ENCODE data around the gene STT3A. TPM values are rescaled to one million over a fixed set of nuclear protein-coding genes. Genes with fewer than 3 reads are reported as not detected.

STT3A gene
- 187 and 208 TPM in 2 replicates for total RNA-seq

- TF ChIP-seq CTCF (IDR thresholded peaks at IDR 0.05; ENCODE audit: insufficient read depth, low read length, poor library complexity, severe bottlenecking), result no peak
- DNase-seq (ENCODE audit: low read depth), result peak; percentile 99
- Histone ChIP-seq H3K36me3 (ENCODE audit: control insufficient read depth, insufficient read depth, low read length) (no peaks in the 10 kb centered on the region), H3K4me3 (ENCODE audit: low read depth, low read length) (peak within 1 kb of the TSS; percentile 65), H3K27me3 (ENCODE audit: control insufficient read depth, insufficient read depth, low read length) (no peaks in the 10 kb centered on the region)
Measured at GRCh38 chr11:125592305-125593113, at the start of gene STT3A. Gene STT3A, plus strand, starts transcription at chr11:125592852. Its CDS starts 3,064 bp downstream, at chr11:125595916.

GRCh38 chr11:125550780-125551179 lies 41.9 kb upstream of the STT3A start:
- TF ChIP-seq CTCF (IDR thresholded peaks at IDR 0.05; ENCODE audit: insufficient read depth, low read length, poor library complexity, severe bottlenecking), result no peak
- Histone ChIP-seq H3K36me3 (ENCODE audit: control insufficient read depth, insufficient read depth, low read length) (no peaks in the 10 kb centered on the region), H3K27me3 (ENCODE audit: control insufficient read depth, insufficient read depth, low read length) (no peaks in the 10 kb centered on the region), H3K4me3 (ENCODE audit: low read depth, low read length) (no peak overlapping the region)
- DNase-seq (ENCODE audit: low read depth), result no peak

GRCh38 chr11:125551835-125552342 lies 40.8 kb upstream of the STT3A start:
- no peak for DNase-seq (ENCODE audit: low read depth)
- Histone ChIP-seq H3K27me3 (ENCODE audit: control insufficient read depth, insufficient read depth, low read length) (no peaks in the 10 kb centered on the region), H3K36me3 (ENCODE audit: control insufficient read depth, insufficient read depth, low read length) (no peaks in the 10 kb centered on the region), H3K4me3 (ENCODE audit: low read depth, low read length) (no peak overlapping the region)
- TF ChIP-seq CTCF (IDR thresholded peaks at IDR 0.05; ENCODE audit: insufficient read depth, low read length, poor library complexity, severe bottlenecking), result no peak

- TF ChIP-seq CTCF (IDR thresholded peaks at IDR 0.05; ENCODE audit: insufficient read depth, low read length, poor library complexity, severe bottlenecking), result no peak
- no peaks in the 10 kb centered on the region for H3K27me3 ChIP-seq (ENCODE audit: control insufficient read depth, insufficient read depth, low read length)
- DNase-seq (ENCODE audit: low read depth), result no peak
- H3K4me3 ChIP-seq (ENCODE audit: low read depth, low read length), result no peak overlapping the region
- no peaks in the 10 kb centered on the region for H3K36me3 ChIP-seq (ENCODE audit: control insufficient read depth, insufficient read depth, low read length)
Measured at GRCh38 chr11:125552927-125553326, 39.7 kb upstream of the STT3A start.

GRCh38 chr11:125553357-125553756 lies 39.3 kb upstream of the STT3A start:
- Histone ChIP-seq H3K36me3 (ENCODE audit: control insufficient read depth, insufficient read depth, low read length) (no peaks in the 10 kb centered on the region), H3K4me3 (ENCODE audit: low read depth, low read length) (no peak overlapping the region), H3K27me3 (ENCODE audit: control insufficient read depth, insufficient read depth, low read length) (no peaks in the 10 kb centered on the region)
- no peak for DNase-seq (ENCODE audit: low read depth)
- no peak for TF ChIP-seq CTCF (IDR thresholded peaks at IDR 0.05; ENCODE audit: insufficient read depth, low read length, poor library complexity, severe bottlenecking)
